HG02852 (cell line): ENCODE measurements around the gene MAP4K2.
"Not testable (repeated sequence)": the region's sequence is repeated elsewhere in the genome, so short reads cannot be mapped to it uniquely, and the experiment has no call there.

Experiments used
- ATAC-seq: cut with Tn5 transposase; IDR thresholded peaks from one replicate; pipeline ENCODE4 v1.9.1; 2021; ENCODE audit warnings: mild to moderate bottlenecking, moderate library complexity; ENCODE audit not compliant: unreplicated experiment

The MAP4K2 gene

DNA sequence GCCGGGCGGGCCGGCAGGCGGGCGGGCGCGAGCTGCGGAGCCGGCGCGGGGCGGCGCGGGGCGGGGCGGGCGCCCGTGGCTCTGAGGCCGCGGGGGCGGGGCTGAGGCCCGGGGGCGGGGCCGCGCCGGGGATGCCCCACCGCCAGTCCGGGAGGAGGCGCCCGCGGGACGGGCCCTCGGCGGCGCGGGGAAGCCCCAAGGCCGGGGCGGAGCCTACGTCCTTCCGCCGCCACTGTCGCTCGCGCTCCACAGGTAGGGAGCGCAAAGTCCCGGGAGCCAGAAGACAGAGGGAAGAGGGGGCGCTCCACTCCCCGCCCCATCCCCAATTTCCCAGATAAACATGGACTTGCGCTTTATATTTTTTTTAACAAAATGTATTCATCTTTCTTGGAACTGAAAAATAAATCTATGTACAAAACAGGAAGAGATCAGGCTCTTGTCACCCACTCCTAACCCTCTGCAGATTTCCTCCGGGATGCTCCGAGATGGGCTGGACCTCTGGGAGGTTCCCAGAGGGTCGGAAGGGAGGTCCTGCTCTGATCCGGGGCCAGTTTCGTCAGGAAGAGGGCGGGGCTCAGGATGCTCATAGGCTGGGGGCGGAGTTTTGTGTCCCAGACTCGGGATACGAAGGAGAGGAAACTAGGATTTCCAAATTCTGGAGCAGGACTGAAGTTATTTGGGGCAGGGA lies at the start of gene MAP4K2:
TSS of gene MAP4K2 (minus strand) at position 57 of the 688 bp plus-strand sequence. CDS start 65 bp downstream, outside the sequence.
- ATAC-seq = peak; percentile 64

DNA sequence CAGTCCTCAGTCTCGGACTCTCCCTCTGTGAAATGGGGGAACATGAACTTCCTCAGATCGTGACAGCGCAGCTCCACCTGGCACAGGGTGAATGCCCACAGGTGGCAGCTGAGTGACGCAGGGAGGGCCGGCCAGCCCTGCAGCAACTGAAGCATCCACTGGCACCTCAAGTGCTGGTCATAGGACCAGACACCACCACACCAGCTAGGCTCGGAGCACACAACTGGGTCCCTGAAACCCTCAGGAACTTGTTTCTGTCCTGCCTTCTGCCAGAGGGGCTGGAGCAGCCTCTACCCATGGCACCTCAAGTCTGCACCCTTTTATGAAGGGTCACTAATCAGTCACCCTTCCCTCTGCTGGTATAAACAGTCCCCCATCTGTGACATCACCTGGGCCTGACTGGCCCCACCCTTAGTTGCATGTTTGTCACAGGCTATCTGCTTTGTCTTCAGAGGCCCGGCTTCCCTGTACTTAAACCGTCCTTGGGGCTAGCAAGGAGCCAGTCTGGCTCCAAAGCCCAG lies 48.9 kb upstream of the MAP4K2 start:
- ATAC-seq = no peak

DNA sequence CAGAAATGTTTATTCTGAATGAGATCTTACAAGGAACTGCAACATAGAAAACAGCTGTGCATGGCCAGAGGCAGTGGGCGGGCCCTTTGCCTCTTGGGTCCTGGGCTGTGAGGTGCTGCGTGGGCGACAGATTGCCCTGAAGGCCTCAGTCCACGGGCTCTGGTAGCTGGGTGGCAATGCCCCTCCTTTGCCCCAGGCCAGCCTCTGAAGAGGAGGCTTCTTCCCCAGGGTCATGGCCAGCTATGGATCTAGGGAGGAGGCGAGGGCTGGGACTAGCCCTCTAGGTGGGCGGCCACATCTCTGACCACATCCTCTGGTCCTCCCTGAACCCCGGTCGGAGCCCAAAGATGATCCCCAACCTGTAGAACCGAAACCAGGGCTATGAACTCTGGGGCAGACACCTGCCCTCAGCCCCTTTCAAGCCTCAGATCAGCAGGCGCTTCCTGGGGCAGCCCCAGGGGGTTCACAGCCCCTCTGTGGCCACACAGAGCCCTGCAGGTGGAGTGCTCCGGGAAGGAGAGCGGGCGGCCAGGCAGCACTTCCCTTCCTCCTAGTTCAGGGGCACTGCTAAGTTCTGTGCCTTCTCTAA lies 48.1 kb upstream of the MAP4K2 start:
- ATAC-seq = peak; percentile 56

DNA sequence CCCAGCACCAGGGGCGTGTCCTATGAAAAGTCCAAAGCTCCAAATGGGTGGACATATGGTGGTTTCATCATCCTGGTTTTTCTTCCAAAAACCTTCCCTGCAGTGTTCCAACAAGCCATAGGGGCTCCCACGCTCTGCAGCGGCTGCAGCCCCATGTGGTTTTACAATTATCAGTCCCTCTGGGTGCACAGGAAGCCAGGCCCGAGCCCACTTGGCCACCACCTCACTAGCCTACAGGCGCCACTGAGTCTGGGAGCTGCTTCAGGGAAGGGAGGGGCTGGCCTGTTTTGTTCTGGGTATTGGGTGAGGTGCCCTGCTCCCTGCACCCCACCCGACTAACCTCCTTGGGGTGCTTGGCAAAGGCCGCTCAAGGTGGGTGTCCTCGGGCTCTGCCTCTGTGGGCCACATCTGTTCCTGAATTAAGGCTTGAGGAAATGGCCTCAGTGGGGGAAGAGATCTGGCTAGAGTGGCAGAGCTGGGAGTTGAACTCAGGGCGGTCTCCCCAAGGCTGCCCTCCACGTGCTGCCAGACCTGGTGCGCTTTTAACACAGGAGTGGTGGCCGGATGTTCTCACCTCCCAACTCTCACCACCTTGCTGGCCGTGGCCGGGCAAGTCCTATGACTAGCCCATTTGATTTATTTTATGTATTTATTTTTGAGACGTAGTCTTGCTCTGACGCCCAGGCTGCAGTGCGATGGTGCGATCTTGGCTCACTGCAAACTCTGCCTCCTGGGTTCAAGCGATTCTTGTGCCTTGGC lies 46.8 kb upstream of the MAP4K2 start:
- no peak for ATAC-seq

DNA sequence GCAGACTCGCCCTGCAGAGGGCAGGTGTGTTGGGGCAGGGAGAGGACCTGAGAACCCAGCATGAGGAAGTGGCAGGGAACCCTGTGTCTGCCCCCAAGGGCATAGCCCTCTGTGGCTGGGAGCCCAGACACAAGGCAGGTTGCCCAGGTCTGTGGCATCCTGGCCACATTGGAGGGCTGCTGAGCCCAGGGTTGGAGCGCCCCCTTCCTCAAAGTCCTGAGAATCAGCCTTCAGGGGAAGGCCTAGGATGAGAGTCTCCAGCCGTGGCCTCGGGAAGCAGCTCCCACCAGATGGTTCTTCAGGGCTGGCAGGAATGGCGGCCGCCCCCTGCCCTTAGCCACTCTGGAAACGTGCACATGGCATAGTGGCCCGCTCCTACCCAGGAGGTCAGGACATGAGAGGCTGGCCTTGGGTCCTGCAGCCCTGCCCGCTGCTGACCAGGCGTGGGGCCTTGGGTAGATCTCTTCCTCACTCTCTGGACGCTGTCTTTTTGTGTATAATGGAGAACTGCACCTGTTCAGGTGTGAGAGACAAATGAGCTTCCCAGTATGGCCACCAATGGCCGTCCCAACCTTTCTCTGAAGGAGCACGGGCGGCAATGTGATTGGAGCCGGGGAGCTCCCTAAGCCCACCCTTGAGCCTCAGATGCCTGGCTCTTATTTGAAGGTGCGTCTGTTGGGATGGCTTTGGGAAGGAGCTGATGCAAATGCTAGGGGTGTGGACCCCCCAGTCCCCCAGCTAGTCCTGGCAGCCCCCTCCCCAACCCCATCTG lies 46.0 kb upstream of the MAP4K2 start:
- ATAC-seq = no peak

DNA sequence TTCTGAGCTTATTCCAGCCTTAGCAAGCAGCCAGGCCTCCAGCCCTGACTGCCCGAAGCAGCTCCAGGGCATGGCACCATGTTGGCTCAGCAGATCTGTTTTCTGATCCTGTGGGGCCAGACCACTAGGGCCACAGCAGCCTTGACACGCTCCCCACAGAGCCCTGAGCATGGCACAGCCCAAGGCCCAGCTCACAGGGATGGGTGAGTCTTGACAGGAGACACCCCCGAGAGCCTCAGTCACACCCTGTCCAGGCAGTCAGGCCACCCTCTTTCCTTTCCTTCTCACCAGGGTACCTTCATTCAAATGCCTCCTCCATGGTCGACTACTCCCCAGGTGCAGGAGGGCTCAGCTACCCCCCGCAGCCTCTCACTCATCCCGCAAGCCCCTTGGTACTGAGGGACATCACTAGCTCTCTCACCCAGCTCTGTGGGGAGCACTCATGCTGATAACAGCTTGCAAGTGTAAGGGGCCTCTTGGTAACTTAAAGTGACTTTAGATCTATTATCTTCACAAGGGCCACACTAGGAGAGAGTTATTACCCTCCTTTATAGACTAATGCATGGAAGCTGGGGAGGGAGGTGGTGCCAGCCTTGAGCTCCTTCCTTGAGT lies 45.3 kb upstream of the MAP4K2 start:
- no peak for ATAC-seq

DNA sequence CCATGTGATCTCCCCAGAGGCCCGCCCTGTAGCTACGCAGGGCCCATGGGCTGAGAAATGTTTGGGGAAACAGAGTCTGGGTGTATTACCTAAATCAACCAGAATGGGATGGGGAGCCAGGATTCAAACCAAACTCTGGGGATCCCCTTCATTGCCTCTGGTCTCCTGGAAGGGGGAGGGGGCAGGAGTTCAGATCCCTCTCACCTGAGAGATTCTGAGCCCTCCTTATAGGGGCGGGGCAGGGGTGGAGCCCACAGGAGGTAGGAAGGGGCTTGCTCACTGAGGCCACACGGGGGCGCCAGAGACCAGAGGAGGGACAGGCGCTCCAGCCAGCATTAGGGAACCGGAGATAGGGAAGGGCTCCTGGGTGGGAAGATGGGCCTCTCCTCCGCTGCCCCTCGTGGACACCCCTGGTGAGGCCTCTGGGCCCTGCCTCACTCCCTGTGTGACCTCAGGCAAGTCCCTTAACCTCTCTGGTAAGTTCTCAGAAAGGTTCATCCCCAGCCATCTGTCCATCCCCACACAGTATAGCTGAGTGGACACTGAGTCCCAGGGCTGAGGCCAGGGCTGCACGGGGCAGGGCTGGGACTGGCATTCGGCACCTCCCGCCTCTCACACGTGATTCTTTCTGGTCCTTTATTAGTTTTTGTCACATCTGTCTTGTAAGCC lies 44.1 kb upstream of the MAP4K2 start:
- no peak for ATAC-seq

DNA sequence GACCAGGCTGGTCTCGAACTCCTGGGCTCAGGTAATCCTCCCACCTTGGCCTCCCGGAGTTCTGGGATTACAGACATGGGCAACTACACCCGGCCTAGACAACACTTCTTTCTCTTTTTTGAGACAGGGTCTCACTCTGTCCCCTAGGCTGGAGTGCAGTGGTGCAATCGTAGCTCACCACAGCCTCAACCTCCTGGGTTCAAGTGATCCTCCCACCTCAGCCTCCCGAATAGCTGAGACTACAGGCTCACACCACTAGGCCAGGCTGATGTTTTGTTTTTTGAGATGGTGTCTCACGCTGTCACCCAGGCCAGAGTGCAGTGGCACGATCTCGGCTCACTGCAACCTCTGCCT lies 42.7 kb upstream of the MAP4K2 start:
- ATAC-seq = not testable (repeated sequence)

DNA sequence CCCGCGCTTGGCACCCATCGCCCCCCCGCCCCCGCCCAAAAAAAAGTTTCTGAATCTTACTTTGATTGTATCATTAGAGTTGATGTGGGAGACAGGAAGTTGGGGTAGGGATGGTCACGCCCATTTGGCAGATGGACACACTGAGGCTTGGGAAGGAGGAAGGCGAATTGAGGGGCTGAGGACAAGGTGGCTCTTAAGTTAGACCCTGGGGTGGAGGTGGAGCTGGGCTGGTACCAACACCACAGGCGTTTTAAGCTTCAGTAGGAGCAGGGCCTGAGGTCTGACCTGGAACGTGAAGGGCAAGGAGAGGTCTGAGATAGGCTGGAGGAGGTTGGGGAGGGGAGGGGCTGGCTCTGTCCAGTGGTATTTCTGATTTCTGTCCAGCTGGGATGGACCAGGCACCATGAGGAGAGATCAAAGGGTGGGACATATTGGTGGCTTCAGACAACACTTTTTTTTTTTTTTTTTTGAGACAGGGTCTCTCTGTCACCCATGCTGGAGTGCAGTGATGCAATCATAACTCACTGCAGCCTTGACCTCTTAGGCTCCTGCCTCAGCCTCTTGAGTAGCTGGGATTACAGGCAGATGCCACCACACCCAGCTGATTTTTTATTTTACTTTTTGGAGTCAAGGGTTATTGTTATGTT lies 42.2 kb upstream of the MAP4K2 start:
- ATAC-seq = no peak

DNA sequence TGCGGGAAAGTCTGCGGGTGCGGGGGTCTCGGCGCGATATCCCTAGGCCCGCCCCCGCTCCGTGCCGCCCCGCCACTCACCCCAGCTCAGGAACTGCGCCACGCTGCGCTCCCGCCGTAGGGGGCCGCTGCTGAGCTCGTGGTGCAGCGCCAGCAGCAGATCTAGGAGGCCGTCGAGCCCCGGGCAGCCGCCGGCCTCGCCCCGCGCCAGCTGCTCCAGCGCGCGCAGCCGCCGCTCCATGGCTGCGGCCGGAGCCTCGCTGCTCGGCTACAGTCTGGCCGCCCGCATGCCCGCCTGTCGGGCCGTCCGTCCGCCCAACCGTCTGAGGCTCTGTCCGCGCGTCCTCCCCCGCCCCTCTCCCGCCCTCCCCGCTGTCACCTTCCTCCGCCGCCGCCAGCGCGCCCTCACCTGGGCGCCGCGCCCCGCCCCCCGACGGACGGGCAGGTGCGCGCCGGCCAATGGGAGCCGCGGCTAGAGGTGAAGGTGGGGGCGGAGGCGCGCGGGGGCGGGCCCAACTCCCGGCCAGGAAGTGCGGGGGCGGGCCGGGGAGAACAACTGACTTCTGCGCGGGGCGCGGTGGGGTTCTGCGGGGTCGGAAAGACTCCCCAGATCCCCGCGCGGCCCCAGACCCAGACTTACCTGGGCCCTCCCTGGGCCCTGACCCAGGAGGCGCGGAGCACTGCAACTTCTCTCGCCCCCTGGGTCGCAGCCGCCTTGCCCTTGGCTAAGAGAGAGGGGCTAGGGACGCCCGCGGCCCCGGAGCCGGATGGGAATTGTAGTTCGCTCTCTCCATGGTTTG lies 41.5 kb upstream of the MAP4K2 start, which contains the start of gene CDC42BPG:
TSS of gene CDC42BPG (minus strand) at position 324 of the 799 bp plus-strand sequence. CDS start at position 240, 84 bp downstream.
- ATAC-seq = no peak

DNA sequence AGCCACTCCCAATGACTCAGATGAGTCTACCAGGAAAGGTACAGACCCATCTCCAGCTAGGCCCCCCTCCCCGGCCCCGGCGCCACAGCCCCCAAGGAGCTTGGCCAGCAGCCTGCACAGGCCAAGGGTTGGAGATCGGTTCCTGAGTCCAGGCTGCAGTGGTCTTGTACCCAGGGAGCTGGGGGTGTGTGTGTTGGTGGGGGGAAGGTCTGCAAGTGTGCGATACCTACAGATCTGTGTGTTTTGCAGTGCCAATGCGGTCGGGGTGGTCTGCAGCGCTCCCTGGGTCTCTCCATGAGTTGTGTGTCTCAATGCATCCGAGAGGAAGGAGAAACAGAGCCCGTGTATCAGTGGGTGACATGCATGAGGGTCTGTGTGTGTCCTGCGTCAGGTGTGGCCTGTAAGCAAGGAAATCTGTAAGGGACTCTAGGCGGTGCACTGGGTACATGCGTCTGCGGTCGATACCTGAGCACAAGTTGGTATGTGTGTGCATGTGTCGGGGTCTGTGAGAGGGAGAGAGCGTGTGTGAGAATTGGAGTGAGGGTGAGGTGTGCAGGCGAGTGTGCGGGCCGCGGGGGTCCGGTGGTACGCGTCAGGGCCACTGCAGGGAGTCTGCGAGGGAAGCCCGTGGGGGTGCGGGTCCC lies 40.8 kb upstream of the MAP4K2 start:
- no peak for ATAC-seq

DNA sequence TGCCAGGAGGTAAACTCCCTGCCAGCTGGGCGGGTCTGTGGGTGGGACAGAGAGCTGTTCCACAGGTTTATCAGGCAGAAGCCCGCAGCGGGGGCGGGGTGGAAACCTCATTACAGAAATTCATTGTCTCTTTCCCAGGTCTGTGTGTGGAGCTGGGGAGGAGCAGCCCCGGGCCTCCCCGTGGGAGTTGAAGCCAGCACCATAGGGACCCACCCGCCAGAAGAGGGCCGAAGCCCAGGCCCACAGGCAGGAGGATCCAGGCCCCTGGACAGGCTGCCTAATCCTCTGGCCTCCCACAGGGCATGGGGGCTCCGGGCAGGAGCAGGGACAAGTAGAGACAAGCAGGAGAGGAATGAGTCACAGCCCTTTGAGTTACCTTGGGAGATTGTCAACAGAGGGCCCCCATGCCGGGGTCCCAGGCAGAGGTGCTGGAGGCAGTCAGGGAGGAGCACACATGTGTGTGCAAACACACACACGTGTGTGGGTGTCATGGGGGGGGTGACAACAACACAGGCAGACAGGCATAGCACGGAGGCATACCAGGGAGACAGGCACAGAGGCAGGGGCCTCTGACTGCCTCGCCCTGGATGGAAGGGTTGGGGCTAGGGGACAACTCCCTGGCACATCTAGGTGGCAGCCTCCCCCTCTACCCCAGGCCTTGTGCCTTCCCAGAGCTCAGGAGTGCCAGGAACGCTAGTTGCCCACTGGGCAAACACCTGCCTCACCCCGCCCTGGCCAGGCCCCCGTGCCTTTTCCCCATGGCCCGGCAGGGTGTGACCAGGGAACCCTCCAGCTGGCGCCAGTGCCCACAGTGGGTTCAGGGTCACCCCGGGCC lies 40.1 kb upstream of the MAP4K2 start:
- ATAC-seq = no peak

DNA sequence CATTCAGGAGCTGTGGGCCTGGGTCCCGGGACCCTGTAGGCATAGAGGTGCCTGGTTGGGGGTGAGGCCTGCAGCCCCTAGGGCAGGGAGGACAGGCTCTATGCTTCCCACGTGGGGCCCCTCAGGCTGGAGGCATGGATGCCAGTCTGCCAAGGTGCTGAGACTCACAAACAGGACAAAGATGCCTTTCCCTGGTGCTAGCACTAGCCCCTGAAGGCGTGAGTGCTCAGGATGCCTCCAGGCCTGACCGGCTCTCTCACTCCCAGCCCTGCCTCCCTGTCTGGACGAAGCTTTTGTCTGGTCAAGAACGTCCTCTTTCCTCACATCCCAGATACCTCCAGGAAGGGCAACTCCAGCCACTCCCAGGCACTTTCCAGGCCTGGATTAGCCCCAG lies 39.3 kb upstream of the MAP4K2 start:
- no peak for ATAC-seq

DNA sequence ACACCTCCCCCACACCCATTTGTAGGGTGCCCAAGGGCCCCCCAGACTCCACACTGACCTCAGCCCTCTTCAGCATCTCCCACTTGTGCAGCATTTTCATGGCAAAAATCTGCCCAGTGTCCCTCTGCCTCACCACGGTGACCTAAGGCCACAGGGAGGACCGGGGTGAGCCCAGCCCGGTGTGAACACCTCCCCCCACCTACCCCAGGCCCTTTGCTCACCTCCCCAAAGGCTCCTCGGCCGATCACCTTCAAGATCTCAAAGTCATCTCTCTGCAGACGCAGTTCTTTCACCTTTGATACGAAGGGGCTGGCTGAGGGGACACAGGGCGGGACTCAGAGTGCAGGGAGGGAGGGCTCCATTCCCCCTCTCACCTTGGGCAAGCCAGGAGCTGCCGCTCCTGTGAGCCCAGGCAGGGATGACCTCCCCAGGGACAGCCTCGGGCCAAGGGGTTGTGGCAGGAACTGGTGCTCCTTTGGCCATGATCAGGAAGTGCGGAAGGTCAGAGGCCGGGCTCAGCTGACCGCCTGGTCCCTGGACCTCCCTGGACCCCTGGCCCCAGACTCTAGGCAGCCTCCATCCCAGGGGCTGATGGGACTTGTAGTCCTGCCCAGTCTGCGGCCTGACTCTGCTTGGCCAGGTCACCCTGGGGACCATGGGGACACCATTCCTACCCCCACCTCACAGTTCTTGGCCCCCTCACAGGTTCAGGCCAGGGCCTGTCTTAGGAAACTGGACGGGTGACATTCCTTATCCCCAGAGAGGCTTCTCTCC lies 38.8 kb upstream of the MAP4K2 start:
- no peak for ATAC-seq

DNA sequence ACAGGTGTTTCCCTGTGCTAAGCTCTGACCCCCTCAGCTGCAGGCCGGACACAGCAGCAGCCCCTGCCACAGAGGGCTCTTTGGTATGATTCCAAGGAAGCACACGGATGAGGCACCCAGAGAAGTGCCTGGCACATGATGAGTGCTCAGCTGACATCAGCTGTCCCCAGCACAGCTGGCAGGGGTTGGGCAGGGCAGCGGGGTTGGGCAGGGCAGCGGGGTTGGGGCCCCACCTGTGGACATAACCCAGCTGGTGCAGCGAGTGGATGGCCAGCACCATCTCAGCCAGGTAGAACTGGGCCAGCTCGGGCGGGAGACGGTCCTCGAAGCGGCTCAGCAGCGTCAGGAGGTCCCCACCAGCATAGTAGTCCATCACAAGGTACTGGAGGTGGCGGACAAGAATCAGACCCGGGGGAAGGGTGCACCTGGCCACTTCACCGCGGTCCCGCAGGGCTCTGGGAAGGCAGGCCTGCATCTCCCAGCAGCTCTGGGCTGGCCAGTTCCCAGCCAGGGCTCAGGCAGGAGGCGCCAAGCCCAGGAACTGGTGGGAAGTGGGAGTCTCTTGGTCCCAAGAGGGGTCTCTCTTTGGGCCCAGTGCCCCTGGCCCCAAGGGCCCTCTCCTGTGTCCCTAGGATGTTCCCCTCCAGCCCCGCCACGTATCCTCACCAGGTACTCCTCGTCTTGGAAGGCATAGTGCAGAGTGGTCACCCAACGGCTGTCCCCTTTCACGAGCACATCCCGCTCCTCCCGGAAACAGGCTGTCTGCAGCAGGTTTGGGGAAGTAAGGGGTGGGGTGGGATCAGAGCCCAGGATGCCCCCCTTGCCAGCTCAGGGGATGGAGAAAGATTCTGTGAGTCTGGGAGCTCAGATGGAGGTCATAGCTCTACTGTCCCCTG lies 37.1 kb upstream of the MAP4K2 start:
- no peak for ATAC-seq

DNA sequence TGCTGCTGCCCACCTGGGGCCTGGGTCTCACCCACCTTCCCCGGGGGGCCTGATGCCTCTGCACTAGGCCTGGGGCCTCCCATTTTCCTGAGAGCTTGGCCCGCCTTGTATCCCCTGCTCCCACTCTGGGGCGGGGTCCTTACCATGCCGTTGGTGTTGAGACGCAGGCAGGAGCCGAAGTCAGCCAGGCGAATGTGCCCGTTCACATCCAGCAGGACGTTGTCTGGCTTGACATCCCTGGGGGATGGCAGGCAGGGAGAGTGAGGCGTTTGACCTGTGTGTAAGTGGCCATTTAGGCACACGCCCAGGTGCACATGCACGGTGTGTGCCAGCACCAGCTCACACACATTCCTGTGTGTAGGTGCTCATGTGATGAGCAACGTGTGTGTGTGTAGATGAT lies 36.3 kb upstream of the MAP4K2 start:
- no peak for ATAC-seq
